Measurements from ENCODE around the gene LSS.

Gene LSS

GRCh38 chr21:46165098-46165497, 63.5 kb downstream of the LSS start:
- DNase-seq = no peak

GRCh38 chr21:46163380-46163779, 65.2 kb downstream of the LSS start:
- DNase-seq = no peak

GRCh38 chr21:46161633-46162592, 66.7 kb downstream of the LSS start:
- no peak for DNase-seq

GRCh38 chr21:46160907-46161632, 67.5 kb downstream of the LSS start:
- no peak for DNase-seq

GRCh38 chr21:46160657-46160906, 68.0 kb downstream of the LSS start:
- DNase-seq = no peak

GRCh38 chr21:46159841-46160656, 68.5 kb downstream of the LSS start:
- no peak for DNase-seq

- no peak for DNase-seq
Observed at GRCh38 chr21:46159390-46159789, 69.2 kb downstream of the LSS start.

- no peak for DNase-seq
Observed at GRCh38 chr21:46158666-46159300, 69.8 kb downstream of the LSS start.

- no peak for DNase-seq
Observed at GRCh38 chr21:46157987-46158451, 70.6 kb downstream of the LSS start.

- DNase-seq = no peak
Observed at GRCh38 chr21:46157396-46157986, 71.1 kb downstream of the LSS start.

GRCh38 chr21:46156678-46157077, 71.9 kb downstream of the LSS start:
- DNase-seq = no peak

- DNase-seq = no peak
Observed at GRCh38 chr21:46156378-46156645, 72.3 kb downstream of the LSS start.

GRCh38 chr21:46155514-46156377, 72.8 kb downstream of the LSS start, which contains the start of gene FTCD:
Gene FTCD (minus strand): TSS chr21:46155579. CDS start chr21:46155523, 56 bp downstream.
- no peak for DNase-seq

GRCh38 chr21:46154955-46155513, 73.5 kb downstream of the LSS start:
- no peak for DNase-seq

GRCh38 chr21:46154155-46154954, 74.2 kb downstream of the LSS start:
- no peak for DNase-seq

GRCh38 chr21:46153247-46154154, 75.1 kb downstream of the LSS start:
- DNase-seq = no peak

- no peak for DNase-seq
Observed at GRCh38 chr21:46152927-46153246, 75.7 kb downstream of the LSS start.

- no peak for DNase-seq
Observed at GRCh38 chr21:46151989-46152926, 76.3 kb downstream of the LSS start.

Measured in GF-D8 (cell line).